Renal pelvis (tissue), 4 donors: ENCODE measurements around the gene RAB4B. TPM values are rescaled to one million over a fixed set of nuclear protein-coding genes. Genes with fewer than 3 reads are reported as not detected.
"Not testable (repeated sequence)": the region's sequence is repeated elsewhere in the genome, so short reads cannot be mapped to it uniquely, and the experiment has no call there.

Experiments used
- DNase-seq: peaks from one replicate; pipeline ENCODE4 v3.0.0-alpha.2; 2013
- polyA plus RNA-seq, 3 donors: library from polyadenylated mRNA; unstranded; fragments of 120-200 nt; gene quantifications; one replicate each; pipeline ENCODE4 v1.2.1, GENCODE V29; 2013; ENCODE audit not compliant: insufficient read length in 3 of 3

The RAB4B gene
- polyA plus RNA-seq, 3 donors: 9.8 to 11.1 (median 10.6) TPM

DNA sequence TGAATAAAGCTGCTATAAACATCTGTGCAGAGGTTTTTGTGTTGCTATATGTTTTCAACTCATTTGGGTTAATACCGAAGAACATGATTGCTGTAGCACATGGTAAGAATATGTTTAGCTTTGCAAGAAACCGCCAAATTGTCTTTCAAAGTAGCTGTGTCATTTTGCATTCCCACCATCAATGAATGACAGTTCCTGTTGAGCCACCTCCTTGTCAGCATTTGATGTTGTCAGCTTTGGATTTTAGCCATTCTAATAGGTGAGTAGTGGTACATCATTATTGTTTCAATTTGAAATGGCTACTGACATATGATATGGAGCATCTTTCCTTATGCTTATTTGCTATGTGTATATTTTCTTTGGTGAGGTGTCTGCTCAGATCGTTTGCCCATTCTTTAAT lies 64.0 kb downstream of the RAB4B start:
- DNase-seq: not testable (repeated sequence)

GRCh38 chr19:40842997-40843652 lies 65.1 kb downstream of the RAB4B start:
- not testable (repeated sequence) for DNase-seq

GRCh38 chr19:40843653-40844052 lies 65.6 kb downstream of the RAB4B start:
- not testable (repeated sequence) for DNase-seq

Other genes with a start within 250 kb of the RAB4B start
- 10 to 100 TPM; 47.9 to 60.1 (median 57.9) TPM for gene SHKBP1, start 201.4 kb upstream of the RAB4B start, polyA plus RNA-seq
- 100 to 1,000 TPM; 225 to 341 (median 273) TPM for gene LTBP4, start 176.9 kb upstream of the RAB4B start, polyA plus RNA-seq
- gene NUMBL, start 87.6 kb upstream of the RAB4B start, polyA plus RNA-seq: 10 to 100 TPM; 15.0 to 16.5 (median 16.4) TPM
- gene COQ8B, start 61.4 kb upstream of the RAB4B start, polyA plus RNA-seq: 10 to 100 TPM; 39.0 to 52.7 (median 49.0) TPM
- gene ITPKC, start 61.1 kb upstream of the RAB4B start, polyA plus RNA-seq: 10 to 100 TPM; 14.8 to 16.9 (median 16.8) TPM
- 10 to 100 TPM; 16.9 to 19.7 (median 18.8) TPM for gene ACTMAP, start 27.8 kb upstream of the RAB4B start, polyA plus RNA-seq
- 100 to 1,000 TPM; 112 to 138 (median 130) TPM for gene SNRPA, start 27.0 kb upstream of the RAB4B start, polyA plus RNA-seq
- 1 to 10 TPM in 2 of 3 donors, under 1 TPM in 1; 0.30 to 5.0 (median 2.5) TPM for gene MIA, start 2.7 kb upstream of the RAB4B start, polyA plus RNA-seq
- 10 to 100 TPM; 72.6 to 85.6 (median 84.7) TPM for gene EGLN2, start 20.9 kb downstream of the RAB4B start, polyA plus RNA-seq
- under 1 TPM in 2 of 3 donors, not detected in 1; 0.14 to 0.57 TPM for gene CYP2A6, start 72.2 kb downstream of the RAB4B start, polyA plus RNA-seq
- gene CYP2A7, start 104.0 kb downstream of the RAB4B start, polyA plus RNA-seq: under 1 TPM; 0.09 to 0.29 (median 0.27) TPM
- 1 to 10 TPM; 2.0 to 3.3 (median 3.0) TPM for gene CYP2B6, start 213.0 kb downstream of the RAB4B start, polyA plus RNA-seq